Measurements from ENCODE around the gene PARD6A. TPM values are rescaled to one million over a fixed set of nuclear protein-coding genes. Genes with fewer than 3 reads are reported as not detected.

Gene PARD6A
- total RNA-seq, 1 experiment from 2014 or later, result 10.8 TPM

GRCh38 chr16:67677712-67678111, 17.0 kb downstream of the PARD6A start:
- CTCF ChIA-PET, result no interaction called here
- POLR2A ChIA-PET, result no interaction called here

GRCh38 chr16:67678354-67679023, 17.7 kb downstream of the PARD6A start:
- Histone ChIP-seq H3K27me3 (ENCODE audit: control insufficient read depth, insufficient read depth, low read length) (no peaks in the 10 kb centered on the region), H3K27ac (ENCODE audit: low read length) (no peak overlapping the region), H3K4me1 (ENCODE audit: control insufficient read depth, insufficient read depth, low read length) (no peaks in the 10 kb centered on the region), H3K4me3 (ENCODE audit: low read depth in 2 of 2, low read length in 2 of 2) (no peak overlapping the region), H3K36me3 (ENCODE audit: control insufficient read depth, insufficient read depth, low read length) (no peaks in the 10 kb centered on the region; the same call in 1 of the 2 replicates), H3K9me3 (ENCODE audit: control insufficient read depth, insufficient read depth, low read depth, low read length) (no peaks in the 10 kb centered on the region)
- DNase-seq (ENCODE audit: low read depth, low spot score) (no peak), ATAC-seq (no peak)
- CTCF ChIA-PET, result no interaction called here
- TF ChIP-seq REST (IDR thresholded peaks at IDR 0.05; ENCODE audit: insufficient read depth in 1 of 2, low read depth in 2 of 2, low read length in 1 of 2) (no peak), SIN3A (IDR thresholded peaks at IDR 0.05; ENCODE audit: borderline replicate concordance, insufficient read depth, low read depth, low read length) (no peak), POLR2AphosphoS5 (IDR thresholded peaks at IDR 0.05; ENCODE audit: low read depth, low read length) (no peak)
- no TSS peak for BruUV-seq (replicated peaks)
- intact Hi-C loops (cut with micrococcal nuclease; ENCODE audit: unreplicated experiment), result loop anchor here (10.0 kb wide), 1 partner anchor 126 kb away; the partner anchor contains the start of genes RANBP10 and TSNAXIP1
- in situ Hi-C loops (cut with HindIII; ENCODE audit: low pct_unique_long_range_greater_than_20kb, low sequenced_read_pairs), result no loop called here
- POLR2A ChIA-PET, result no interaction called here

More at GRCh38 chr16:67677712-67678111, 17.0 kb downstream of the PARD6A start:
- Histone ChIP-seq H3K27ac (ENCODE audit: low read length) (no peak overlapping the region), H3K27me3 (ENCODE audit: control insufficient read depth, insufficient read depth, low read length) (no peaks in the 10 kb centered on the region), H3K9me3 (ENCODE audit: control insufficient read depth, insufficient read depth, low read depth, low read length) (no peaks in the 10 kb centered on the region), H3K4me1 (ENCODE audit: control insufficient read depth, insufficient read depth, low read length) (no peaks in the 10 kb centered on the region), H3K4me3 (ENCODE audit: low read depth in 2 of 2, low read length in 2 of 2) (no peak overlapping the region), H3K36me3 (ENCODE audit: control insufficient read depth, insufficient read depth, low read length) (no peaks in the 10 kb centered on the region; the same call in 1 of the 2 replicates)
- intact Hi-C loops (cut with micrococcal nuclease; ENCODE audit: unreplicated experiment), result loop anchor here (10.0 kb wide), 1 partner anchor 127 kb away; the partner anchor contains the start of genes RANBP10 and TSNAXIP1
- ATAC-seq (no peak), DNase-seq (ENCODE audit: low read depth, low spot score) (no peak)
- in situ Hi-C loops (cut with HindIII; ENCODE audit: low pct_unique_long_range_greater_than_20kb, low sequenced_read_pairs), result no loop called here
- no TSS peak for BruUV-seq (replicated peaks)
- TF ChIP-seq POLR2AphosphoS5 (IDR thresholded peaks at IDR 0.05; ENCODE audit: low read depth, low read length), result no peak
- no peak for TF ChIP-seq SIN3A (IDR thresholded peaks at IDR 0.05; ENCODE audit: borderline replicate concordance, insufficient read depth, low read depth, low read length)
- TF ChIP-seq REST (IDR thresholded peaks at IDR 0.05; ENCODE audit: insufficient read depth in 1 of 2, low read depth in 2 of 2, low read length in 1 of 2), result no peak
- TF ChIP-seq TCF7L2 (IDR thresholded peaks at IDR 0.05; ENCODE audit: low read depth, low read length), result no peak
- no peak for TF ChIP-seq CTCF (IDR thresholded peaks at IDR 0.05)
